ENCODE results near the gene WDR6.

WDR6 gene

GRCh38 chr3:49028673-49029562, 21.7 kb downstream of the WDR6 start, which contains the start of gene IMPDH2:
IMPDH2 (minus strand) TSS chr3:49029398; CDS start chr3:49029350, 48 bp downstream.
- DNase-seq (ENCODE audit: low read depth, low spot score), result peak; percentile 85

DNA sequence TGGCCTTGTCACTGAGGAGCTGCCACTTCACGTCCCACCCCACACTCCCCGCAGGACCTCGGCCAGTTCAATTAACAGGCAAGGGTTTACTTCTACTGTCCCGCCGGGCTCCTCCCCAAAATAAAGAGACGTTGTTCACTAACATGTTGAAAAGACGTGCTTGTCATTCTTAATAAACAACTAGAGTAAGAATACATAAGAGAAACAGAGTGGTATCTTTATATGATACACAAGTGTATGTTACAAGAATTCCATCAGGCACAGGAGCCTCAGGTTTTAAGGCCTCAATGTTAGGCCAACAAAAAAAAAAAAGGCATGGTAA, 22.3 kb downstream of the WDR6 start:
- no peak for DNase-seq (ENCODE audit: low read depth, low spot score)

- no peak for DNase-seq (ENCODE audit: low read depth, low spot score)
Observed at GRCh38 chr3:49030321-49030720, 23.1 kb downstream of the WDR6 start.

DNA sequence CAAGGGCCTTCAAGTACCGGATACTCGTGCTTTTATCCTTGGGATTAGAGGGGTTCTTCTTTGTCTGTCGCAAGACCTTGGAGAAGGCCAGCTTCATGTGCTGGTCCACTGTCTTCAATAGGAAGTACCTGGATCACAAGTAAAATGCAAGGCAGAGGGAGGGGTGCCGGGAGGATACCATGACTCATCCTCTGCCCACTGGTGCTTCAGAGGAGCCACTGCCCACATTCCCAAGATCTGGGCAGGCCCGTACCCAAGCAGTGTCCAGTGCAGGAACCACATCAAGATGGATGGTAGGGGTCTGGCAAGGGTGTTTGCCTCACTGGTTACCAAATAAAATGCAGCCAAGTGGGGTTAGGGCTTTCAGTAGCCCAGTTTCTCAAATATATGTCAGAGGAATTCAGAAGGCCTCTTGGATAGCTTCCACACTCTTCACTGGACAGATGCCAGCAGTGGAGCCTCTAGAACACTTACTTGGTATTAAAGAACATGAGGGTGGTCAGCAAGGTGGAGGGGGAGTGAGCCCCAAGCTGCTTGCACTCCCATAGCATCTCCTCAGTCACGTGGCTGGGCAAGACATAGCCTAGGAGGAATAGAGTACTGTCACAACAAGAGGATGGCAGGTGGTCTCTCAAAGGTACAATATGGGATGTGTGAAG, 25.6 kb downstream of the WDR6 start:
- no peak for DNase-seq (ENCODE audit: low read depth, low spot score)

DNA sequence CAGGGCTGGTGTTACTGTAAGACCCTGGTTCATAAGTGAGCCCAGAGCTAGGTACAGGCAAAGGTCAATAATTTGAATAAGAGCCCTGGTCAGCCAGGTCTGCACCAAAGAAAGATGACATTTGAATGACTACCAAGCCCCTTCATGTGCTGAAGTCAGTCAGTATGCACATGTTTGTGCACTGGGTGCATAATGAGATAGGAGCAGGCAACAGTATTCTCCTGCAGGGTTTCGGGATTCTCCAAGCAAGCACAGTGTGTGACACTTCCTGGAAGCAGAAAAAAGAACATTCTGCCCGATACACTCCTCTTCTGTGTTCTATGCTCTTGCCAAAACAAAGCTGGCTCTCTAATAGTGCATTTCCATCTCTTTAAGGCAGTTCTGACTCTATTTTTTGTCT, 27.5 kb downstream of the WDR6 start:
- no peak for DNase-seq (ENCODE audit: low read depth, low spot score)

- no peak for DNase-seq (ENCODE audit: low read depth, low spot score)
Observed at GRCh38 chr3:49035281-49035680, 28.1 kb downstream of the WDR6 start.

GRCh38 chr3:49053543-49053942, 46.4 kb downstream of the WDR6 start:
- no peak for DNase-seq (ENCODE audit: low read depth, low spot score)

- no peak for DNase-seq (ENCODE audit: low read depth, low spot score)
Observed at GRCh38 chr3:49054344-49054862, 47.2 kb downstream of the WDR6 start.

DNA sequence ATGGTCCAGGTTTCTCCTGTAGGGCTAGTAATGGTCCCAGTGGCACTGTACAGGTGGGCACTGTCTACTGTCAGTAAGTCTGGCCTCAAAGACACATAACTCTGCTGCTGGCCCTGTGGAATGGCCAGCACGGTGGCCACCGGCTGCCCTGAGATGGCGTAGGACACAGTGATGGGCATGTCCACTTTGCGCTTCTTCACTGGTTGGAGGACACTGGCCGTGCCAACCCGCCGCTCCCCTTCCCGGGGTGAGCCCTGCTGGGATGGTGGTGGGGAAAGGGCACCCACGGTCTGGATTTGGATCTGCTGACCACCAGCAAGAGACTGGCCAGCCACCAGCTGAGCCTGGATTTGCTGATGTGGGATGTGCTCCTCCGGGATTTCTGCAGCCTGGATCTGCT, 50.1 kb downstream of the WDR6 start:
- DNase-seq (ENCODE audit: low read depth, low spot score), result no peak

- no peak for DNase-seq (ENCODE audit: low read depth, low spot score)
Observed at GRCh38 chr3:49058011-49058410, 50.8 kb downstream of the WDR6 start.

All from smooth muscle cell of the brain vasculature (primary cell).